GM21723 (cell line): Measurements from ENCODE around the gene ANKRD13B.

Experiments
- ATAC-seq: cut with Tn5 transposase; IDR thresholded peaks from one replicate; pipeline ENCODE4 v1.9.1; 2021; ENCODE audit warnings: mild to moderate bottlenecking, moderate library complexity; ENCODE audit not compliant: unreplicated experiment

Gene ANKRD13B

GRCh38 chr17:29581583-29582253 is 11.2 kb upstream of the ANKRD13B start:
- no peak for ATAC-seq

- ATAC-seq, result no peak
Observed at GRCh38 chr17:29582254-29582765, 10.6 kb upstream of the ANKRD13B start.

GRCh38 chr17:29582772-29583171 is 10.2 kb upstream of the ANKRD13B start:
- ATAC-seq, result no peak

- ATAC-seq, result no peak
Observed at GRCh38 chr17:29583324-29584248, 9.3 kb upstream of the ANKRD13B start.

GRCh38 chr17:29584452-29585079 is 8.4 kb upstream of the ANKRD13B start:
- no peak for ATAC-seq

GRCh38 chr17:29585080-29585751 is 7.7 kb upstream of the ANKRD13B start:
- ATAC-seq, result no peak

GRCh38 chr17:29586676-29587469 is 6.1 kb upstream of the ANKRD13B start:
- no peak for ATAC-seq

GRCh38 chr17:29587591-29587990 is 5.3 kb upstream of the ANKRD13B start:
- ATAC-seq, result no peak

GRCh38 chr17:29588017-29588561 is 4.8 kb upstream of the ANKRD13B start:
- no peak for ATAC-seq

- peak; percentile 21 for ATAC-seq
Observed at GRCh38 chr17:29588562-29589411, 4.1 kb upstream of the ANKRD13B start.

GRCh38 chr17:29589524-29590410 is 3.2 kb upstream of the ANKRD13B start, which contains the start of gene GIT1:
GIT1 (minus strand) TSS chr17:29589648; CDS start chr17:29589378, 270 bp downstream.
- peak; percentile 43 for ATAC-seq

- no peak for ATAC-seq
Observed at GRCh38 chr17:29590411-29591145, 2.4 kb upstream of the ANKRD13B start.

- ATAC-seq, result no peak
Observed at GRCh38 chr17:29591146-29591736, 1.7 kb upstream of the ANKRD13B start.

- no peak for ATAC-seq
Observed at GRCh38 chr17:29591737-29592608, 959 bp upstream of the ANKRD13B start.

GRCh38 chr17:29593591-29594518 is 923 bp downstream of the ANKRD13B start:
- ATAC-seq, result no peak
